ENCODE measurements around the gene WDR54. TPM values are rescaled to one million over a fixed set of nuclear protein-coding genes. Genes with fewer than 3 reads are reported as not detected.
"Not testable (repeated sequence)": the region's sequence is repeated elsewhere in the genome, so short reads cannot be mapped to it uniquely, and the experiment has no call there.

The WDR54 gene
- polyA plus RNA-seq, 4 donors = 38.4 to 46.7 (median 40.8) TPM

DNA sequence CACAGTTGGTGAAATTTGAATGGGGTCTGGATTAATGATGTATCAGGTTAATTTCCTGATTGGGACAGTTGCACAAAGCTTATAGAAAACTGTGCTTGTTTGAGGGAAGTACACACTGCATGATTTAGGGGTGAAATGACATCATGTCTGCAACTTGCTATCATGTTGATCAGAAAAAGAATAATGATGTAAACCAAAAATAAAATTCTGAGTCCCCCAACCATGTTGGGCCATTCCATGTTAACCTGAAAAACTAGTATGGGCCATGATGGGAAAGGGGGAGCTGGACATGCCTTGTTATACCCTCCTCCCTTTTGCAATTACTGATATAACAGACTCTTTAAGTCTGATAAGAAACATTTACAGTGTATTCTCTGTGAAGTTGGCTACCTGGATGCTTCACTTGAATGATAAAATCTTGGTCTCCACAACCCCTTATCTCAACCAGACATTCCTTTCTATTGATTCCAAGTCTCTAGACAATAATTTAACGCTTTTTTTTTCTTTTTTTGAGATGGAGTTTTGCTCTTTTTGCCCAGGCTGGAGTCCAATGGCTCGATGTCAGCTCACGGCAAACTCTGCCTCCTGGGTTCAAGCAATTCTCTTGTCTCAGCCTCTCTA lies 29.1 kb downstream of the WDR54 start:
- DNase-seq (ENCODE audit: low read depth in 4 of 4, low spot score in 2 of 4) = no peak

DNA sequence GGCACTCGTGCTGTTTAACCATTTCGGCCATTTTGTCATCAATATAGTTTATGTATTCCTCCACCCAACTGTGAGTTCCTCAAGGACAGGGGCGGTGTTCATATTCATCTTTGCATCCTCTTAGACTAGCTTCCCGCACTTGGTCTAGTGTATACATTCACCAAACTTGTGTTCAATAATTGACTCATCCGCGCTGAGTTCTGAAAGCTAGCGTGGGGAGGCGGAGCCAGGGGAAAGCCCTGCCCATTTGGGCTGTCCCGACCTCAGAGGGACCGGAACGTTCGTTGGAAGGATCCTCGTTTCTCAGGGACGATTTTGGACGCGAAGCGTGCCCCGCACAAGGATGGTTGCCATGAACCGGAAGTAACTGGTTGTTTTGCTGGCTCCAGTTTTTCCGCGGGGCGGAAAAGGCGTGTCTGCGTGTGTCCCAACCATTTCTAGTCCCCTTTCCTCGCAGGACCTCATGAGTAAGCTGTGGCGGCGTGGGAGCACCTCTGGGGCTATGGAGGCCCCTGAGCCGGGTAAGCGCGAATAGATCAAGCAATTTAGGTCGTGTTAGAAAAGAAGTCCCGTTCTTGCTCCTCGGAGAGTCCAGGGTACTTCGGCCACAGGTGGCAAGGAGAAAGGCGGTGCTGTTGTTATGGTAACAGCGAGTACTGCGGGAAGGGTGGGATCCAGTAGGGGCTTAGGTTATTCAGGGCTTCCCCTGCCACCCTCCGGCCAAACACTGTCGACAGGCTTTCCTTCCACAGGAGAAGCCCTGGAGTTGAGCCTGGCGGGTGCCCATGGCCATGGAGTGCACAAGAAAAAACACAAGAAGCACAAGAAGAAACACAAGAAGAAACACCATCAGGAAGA lies 33.4 kb downstream of the WDR54 start, which contains the start of gene INO80B:
Gene INO80B, plus strand, starts transcription at position 434 of the 858 bp plus-strand sequence. Its CDS starts 30 bp downstream, at position 464.
- DNase-seq (ENCODE audit: low read depth in 4 of 4, low spot score in 2 of 4) = peak in 3 of 4 donors; percentile 96 to 98 (median 96)

DNA sequence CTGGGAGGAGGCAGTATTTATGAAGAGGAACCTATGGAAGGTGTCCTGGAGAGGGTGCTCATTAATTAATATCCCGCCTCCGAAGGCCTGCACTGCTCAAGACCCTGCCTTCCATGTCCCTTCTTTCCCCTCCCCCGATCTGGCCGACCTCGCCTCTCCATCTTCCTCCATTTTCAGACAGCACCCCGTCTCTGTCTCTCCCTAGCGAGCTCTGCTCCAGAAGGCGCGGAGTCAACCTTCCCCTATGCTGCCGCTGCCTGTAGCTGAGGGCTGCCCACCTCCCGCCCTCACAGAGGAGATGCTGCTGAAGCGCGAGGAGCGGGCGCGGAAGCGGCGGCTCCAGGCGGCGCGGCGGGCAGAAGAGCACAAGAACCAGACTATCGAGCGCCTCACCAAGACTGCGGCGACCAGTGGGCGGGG lies 35.6 kb downstream of the WDR54 start:
- no peak for DNase-seq (ENCODE audit: low read depth in 4 of 4, low spot score in 2 of 4)

DNA sequence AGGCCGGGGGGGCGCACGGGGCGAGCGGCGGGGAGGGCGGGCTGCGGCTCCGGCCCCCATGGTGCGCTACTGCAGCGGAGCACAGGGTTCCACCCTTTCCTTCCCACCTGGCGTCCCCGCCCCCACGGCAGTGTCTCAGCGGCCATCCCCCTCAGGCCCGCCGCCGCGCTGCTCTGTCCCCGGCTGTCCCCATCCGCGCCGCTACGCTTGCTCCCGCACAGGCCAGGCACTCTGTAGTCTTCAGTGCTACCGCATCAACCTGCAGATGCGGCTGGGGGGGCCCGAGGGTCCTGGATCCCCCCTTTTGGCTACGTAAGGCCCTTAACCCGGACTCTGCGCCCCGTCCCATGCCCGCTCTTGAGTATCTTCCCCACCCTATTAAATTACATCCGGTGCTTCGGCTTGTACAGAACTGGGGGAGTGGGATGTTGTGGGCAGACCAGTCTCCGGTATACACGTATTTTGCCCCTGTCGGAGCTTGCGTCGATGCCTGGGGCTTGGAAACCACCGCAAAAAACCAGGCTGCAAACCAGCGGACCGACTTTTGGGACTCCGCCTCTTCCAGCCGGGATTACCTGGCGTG lies 36.1 kb downstream of the WDR54 start:
- no peak for DNase-seq (ENCODE audit: low read depth in 4 of 4, low spot score in 2 of 4)

DNA sequence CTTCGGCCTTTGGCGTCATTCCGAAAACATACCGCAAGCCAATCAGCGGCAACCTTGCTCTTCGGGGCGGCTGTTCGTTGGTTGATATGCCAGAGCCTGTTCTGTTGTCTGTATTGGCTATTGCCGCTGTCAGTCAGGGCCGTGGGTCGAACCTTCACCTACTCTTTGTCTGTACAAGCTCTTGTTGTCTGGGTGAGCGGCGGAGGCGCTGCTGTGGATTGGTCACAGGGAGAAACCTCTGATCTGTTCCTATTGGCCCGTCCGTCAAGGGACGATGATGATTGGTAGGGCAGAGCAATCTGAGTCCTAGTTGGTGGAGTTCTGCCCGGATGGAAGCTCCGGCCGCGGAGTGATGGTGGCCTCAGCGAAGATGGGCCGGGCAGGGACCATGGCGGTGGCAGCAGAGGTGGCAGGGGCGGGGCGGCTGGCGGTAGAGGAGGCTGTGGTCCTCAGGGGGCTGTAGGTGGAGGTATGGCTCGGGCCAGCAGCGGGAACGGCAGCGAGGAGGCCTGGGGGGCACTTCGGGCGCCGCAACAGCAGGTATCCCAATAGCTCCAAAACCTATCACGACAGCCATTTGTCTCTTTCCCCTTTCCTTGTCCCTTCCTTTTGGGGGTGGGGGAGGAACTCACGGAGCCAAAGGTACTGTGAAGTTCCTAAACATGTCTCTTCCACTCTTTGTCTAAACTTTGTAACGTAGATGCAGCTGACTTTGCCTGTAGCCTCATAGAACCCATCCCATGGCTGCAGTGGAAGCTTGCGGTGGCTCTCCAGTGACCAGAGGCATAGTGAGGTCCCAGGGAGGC lies 36.8 kb downstream of the WDR54 start, which contains the start of gene WBP1:
Gene WBP1, plus strand, starts transcription at position 307 of the 806 bp plus-strand sequence. Its CDS starts 165 bp downstream, at position 472.
- DNase-seq (ENCODE audit: low read depth in 4 of 4, low spot score in 2 of 4) = peak; percentile 99 to 100 (median 100)

DNA sequence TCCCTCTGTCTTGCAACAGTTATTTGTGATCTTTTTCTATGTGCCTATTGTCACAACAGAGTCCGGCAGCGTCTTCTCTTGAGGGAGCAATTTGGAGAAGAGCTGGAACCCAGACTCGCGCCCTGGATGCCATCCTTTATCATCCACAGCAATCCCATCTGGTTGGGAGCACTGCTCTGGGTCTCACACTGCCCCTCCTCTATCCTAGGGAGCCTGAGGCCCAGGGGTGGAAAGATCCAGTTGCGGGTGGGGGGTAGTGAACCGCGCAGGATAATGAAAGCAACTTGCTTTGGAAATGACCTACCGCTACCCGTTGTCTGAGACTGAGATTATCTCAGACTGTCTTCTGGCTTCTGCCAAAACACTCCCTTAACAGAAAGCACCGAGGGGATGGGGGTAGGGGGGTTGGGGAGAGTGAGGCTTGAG lies 37.4 kb downstream of the WDR54 start:
- DNase-seq (ENCODE audit: low read depth in 4 of 4, low spot score in 2 of 4) = no peak

DNA sequence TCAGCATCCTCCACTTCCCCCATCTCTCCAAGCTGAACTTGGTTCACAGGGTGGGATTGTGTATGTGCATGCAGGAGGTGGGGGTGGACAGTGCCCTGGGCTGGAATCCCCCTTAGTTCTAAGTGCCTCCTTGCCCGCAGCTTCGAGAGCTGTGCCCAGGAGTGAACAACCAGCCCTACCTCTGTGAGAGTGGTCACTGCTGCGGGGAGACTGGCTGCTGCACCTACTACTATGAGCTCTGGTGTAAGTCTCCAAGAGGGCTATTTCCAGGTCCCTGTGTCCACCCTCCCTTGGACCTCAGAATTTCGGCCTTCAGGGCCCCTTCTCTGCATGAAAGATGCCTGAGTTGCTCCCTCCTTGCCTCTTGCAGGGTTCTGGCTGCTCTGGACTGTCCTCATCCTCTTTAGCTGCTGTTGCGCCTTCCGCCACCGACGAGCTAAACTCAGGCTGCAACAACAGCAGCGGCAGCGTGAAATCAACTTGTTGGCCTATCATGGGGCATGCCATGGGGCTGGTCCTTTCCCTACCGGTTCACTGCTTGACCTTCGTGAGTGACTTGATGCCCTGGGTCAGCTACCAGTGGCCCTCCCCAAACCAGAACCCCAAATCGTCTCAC lies 38.1 kb downstream of the WDR54 start:
- not testable (repeated sequence) for DNase-seq (ENCODE audit: low read depth in 4 of 4, low spot score in 2 of 4)

DNA sequence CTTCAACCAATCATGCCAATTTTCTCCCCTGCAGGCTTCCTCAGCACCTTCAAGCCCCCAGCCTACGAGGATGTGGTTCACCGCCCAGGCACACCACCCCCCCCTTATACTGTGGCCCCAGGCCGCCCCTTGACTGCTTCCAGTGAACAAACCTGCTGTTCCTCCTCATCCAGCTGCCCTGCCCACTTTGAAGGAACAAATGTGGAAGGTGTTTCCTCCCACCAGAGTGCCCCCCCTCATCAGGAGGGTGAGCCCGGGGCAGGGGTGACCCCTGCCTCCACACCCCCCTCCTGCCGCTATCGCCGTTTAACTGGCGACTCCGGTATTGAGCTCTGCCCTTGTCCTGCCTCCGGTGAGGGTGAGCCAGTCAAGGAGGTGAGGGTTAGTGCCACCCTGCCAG lies 38.7 kb downstream of the WDR54 start:
- DNase-seq (ENCODE audit: low read depth in 4 of 4, low spot score in 2 of 4) = not testable (repeated sequence)

DNA sequence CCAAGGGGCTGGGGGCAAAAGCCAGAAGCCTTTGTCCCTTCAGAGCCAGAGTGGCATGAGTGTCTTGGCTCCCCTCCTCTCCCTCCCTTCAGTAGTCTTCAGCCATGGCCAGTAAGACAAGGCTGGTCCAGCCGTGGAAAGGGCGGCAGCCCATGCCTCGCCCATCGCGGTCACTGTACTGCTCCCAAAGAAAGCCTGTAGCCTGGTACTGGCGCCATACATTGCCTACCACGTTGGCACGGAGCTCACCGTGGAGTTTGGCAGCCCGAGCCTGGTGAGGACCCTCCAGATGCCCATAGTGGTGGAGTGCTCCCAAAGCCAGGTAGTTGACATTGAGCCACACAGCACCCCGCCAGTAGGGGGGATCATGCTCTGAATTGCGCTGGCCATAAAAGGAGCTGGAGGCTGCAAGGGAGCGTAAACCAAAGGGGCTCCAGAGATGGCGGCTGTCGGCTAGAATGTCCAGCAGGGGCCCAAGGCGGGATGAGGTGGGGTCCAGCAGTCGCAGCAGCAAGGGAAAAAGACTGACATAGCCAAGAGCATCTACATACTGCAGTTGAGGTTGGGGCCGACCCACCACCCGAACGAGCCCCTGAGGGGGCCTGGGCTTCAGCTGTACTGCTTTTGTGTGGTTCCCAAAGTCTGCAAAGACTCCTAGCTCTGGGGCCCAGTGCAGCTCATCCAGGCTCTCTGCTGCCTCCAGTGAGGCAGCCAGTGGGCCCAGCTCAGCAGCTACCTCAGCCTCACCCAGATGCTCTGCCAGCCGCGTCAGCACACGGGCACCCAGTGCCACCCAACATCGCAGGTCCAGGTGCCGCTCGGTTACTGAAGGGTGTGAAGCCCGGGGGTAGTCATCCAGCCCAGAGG lies 39.9 kb downstream of the WDR54 start:
- DNase-seq (ENCODE audit: low read depth in 4 of 4, low spot score in 2 of 4) = no peak

DNA sequence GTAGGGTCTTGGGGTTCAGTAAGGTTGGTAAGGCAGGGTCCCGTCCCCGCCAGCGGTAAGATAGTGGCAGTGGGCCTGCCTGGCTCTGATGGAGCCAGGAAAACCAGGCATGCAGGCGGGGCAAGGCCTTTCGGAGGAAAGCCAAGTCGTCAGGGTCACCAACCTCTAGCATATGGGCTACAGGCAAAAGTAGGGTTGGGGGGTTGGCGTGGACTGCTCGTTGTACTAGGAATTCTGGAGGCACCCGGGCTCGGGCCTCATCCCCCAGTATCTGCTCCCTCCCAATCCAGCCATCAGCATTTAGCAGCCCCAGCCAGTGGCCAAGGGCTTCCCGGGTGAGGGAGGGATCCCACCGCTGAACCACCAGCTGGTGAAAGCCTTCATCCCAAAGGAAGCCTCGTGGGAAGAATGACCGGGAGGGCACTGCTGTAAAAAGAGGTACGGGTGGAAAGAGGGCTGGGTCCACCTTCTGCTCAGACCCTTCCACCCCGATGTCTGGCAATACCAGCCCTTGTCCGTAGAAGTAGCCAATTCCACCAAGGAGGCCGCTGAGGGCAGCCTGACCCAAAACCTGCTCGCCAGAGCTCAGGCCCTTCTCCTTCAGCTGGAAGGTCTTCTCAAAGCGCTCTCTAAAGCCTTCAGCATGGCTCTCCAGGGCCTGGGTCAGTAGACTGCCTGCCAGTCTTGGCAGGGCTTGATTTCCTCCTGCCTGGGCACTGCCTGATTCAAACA lies 40.7 kb downstream of the WDR54 start:
- no peak for DNase-seq (ENCODE audit: low read depth in 4 of 4, low spot score in 2 of 4)

DNA sequence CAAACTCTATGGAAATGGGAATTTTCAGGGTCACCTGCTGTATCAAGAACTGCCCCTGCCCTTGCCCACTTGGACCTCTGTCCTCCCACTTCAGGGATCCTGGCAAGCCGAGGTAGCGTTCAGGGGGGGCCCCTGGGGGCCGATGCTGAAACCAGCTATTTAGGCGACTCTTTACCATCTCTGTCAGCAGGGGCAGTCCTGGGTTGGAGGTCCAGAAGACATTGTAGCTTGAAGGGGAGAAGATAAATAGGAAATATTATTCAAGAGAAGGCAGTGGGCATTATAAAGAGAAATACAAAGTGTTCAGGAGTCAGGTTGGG lies 41.2 kb downstream of the WDR54 start:
- DNase-seq (ENCODE audit: low read depth in 4 of 4, low spot score in 2 of 4) = no peak

DNA sequence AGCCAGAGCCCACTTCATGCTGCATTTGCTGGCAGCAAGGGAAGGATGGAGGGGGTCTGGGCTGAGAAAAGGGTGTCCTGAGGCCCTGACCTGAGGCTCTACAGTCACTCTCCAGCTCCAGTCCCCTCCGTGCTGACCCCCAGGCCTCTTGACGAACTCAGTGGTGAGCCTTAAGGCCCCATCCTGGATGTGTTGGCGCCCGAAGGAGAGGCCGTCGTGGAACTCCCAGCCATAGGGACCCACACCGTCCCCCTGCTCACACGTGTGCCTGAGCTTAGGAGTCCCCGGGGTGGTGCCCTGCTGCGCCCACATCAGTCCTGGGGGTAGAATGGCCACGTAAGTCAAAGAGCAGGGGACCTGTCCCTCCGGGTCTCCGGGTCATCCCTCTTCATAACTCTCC lies 42.9 kb downstream of the WDR54 start:
- no peak for DNase-seq (ENCODE audit: low read depth in 4 of 4, low spot score in 2 of 4)

DNA sequence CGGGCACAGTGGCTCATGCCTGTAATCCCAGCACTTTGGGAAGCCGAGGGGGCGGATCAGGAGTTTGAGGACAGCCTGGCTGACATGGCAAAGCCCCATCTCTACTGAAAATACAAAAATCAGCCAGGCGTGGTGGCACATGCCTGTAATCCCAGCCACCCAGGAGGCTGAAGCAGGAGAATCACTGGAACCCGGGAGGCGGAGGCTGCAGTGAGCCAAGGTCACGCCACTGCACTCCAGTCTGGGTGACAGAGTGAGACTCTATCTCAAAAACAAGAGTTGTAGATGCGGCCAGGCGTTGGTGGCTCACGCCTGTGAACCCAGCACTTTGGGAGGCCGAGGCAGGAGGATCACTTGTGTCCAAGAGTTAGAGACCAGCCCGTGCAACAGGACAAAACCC lies 49.2 kb downstream of the WDR54 start:
- not testable (repeated sequence) for DNase-seq (ENCODE audit: low read depth in 4 of 4, low spot score in 2 of 4)

DNA sequence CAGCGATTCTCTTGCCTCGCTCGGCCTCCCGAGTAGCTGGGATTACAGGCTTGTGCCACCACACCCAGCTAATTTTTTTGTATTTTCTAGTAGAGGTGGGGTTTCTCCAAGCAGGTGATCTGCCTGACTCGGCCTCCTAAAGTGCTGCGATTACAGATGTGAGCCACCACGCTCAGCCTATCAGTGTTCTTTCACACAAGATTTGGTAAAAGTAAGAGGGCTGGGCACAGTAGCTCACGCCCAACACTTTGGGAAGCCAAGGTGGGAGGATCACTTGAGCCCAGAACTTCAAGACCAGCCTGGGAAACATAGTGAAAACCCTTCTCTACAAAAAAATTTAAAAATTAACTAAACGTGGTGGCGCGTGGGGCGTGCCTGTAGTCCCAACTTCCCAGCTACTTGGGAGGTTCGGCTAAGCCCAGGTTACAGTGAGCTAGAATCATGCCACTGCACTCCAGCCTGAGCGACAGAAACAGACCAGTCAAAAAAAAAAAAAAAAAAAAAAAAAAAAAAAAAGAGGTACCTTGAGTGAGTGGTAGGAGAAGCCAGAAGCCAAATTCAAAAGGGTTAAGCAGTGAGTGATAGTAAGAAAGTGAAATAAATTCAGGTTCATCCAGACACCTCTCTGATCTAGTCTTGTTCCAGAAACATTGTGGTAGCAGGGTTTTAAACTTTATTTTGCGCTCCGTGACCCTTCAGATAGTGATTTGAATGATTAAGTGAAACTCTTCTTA lies 50.0 kb downstream of the WDR54 start:
- no peak for DNase-seq (ENCODE audit: low read depth in 4 of 4, low spot score in 2 of 4)

DNA sequence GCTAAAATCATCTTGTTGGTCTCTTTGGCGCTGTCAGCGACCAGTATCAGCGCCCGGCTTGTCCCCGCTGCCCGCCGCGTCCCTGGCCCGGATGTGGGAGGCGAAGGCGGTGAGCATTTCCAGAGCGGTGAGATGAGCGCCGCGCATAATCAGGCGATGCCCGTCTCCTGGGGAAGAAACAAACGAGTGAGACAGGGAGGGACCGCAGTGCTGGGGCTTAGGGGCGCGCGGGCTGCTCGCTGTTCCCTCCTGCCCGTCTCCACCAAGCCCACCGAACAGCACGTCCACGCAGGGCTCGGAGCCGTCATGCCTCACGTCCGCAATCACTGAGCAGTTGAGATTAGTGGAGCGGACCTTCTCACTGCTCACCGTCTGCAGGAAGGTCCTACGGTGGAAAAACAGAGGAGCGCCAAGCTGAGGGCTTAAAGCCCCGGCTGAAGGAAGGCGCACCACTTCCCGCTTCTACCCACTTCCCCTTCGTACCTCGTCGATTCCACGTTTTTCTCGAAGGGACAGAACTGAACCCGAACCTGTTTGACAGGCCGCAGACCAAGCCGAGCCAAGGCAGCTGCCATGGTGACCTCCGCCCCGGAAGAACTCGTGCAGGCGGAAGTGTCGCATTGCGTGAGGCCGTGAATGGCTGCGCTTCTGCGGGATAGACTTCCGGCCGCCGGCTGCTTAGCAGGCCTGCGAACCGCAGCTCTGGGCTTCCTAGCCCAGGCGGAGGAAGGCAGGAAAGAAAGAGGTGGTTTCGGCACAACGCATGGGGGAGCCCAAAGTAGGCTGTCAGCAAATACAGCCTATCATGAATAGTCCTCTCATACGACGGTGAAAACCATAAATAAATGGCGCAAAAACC lies 50.8 kb downstream of the WDR54 start, which contains the start of gene MRPL53:
Gene MRPL53, minus strand, starts transcription at position 595 of the 859 bp plus-strand sequence. Its CDS starts 20 bp downstream, at position 575.
- peak; percentile 89 to 95 (median 92) for DNase-seq (ENCODE audit: low read depth in 4 of 4, low spot score in 2 of 4)

DNA sequence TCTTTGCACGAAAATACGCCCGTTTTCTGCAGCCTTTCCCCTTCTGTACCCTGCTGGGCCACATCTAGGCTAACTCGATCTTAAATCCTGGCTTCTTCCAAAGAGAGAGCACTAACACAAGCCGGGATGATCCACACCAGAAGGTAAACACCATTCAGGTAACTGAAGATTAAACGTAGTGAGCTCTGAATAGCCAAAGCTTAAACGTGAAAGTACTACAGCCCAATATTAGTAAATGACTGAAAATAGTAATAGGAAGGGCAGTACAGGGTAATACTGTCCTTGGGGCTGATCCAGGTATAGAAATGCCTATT lies 51.4 kb downstream of the WDR54 start:
- no peak for DNase-seq (ENCODE audit: low read depth in 4 of 4, low spot score in 2 of 4)

DNA sequence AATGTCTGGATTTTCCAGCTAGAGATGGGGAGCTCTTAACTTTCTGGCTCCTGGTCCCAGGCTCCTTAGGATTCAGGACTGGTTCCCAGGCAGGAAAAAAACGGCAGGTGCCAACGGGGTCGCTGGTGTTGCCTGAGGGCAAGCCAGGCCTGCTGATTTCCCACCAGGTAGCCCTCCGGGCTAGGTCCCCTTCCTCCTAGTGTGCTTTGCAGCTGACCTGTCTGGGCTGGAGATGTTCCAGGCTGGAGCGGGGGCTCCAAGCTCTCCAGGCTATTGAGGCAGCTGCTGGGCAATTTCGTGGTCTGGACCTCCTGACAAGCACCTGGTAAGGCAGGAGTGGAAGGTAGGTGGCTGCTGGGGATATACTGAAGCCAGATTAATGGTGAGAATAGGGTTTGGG lies 53.0 kb downstream of the WDR54 start:
- DNase-seq (ENCODE audit: low read depth in 4 of 4, low spot score in 2 of 4) = no peak

All from left renal cortex interstitium (tissue), 4 donors.